Common myeloid progenitor, CD34-positive (primary cell): ENCODE measurements around the gene ALK.
"Not testable (repeated sequence)": the region's sequence is repeated elsewhere in the genome, so short reads cannot be mapped to it uniquely, and the experiment has no call there.

ENCODE experiments used
- CTCF ChIA-PET: fragments of 350-600 bp; sonication (Branson Sonifier 250); formaldehyde crosslinking; loops from one replicate; lab custom pipeline; 2021; ENCODE audit warnings: antibody characterized with exemption; lab: Charles Lee
- POLR2A ChIA-PET: fragments of 350-600 bp; sonication (Branson Sonifier 250); formaldehyde crosslinking; loops from one replicate; lab custom pipeline; 2021; ENCODE audit warnings: antibody characterized with exemption; lab: Charles Lee
- DNase-seq, 3 donors: peaks; one replicate each; pipeline versions ENCODE4 v3.0.0 to v3.0.0-alpha.2; 2013
- H3K27ac ChIP-seq, 2 experiments: 1 replicate in 1 of 2; 2 replicates in 1 of 2; pipeline ENCODE4 v1.7.0; 2013; ENCODE audit warnings: inconsistent platforms in 2 of 2, low read length in 2 of 2, mild to moderate bottlenecking in 2 of 2, low read depth in 1 of 2, moderate library complexity in 1 of 2; ENCODE audit not compliant: severe bottlenecking in 2 of 2, insufficient read depth in 1 of 2, poor library complexity in 1 of 2
- H3K27me3 ChIP-seq, 5 experiments: replicated peaks in 2 of 5; 1 replicate in 3 of 5; 2 replicates in 2 of 5; pipeline versions ENCODE4 v1.6.1 to v1.7.0; 2013; ENCODE audit warnings: low read length in 4 of 5, mild to moderate bottlenecking in 2 of 5, moderate library complexity in 2 of 5, inconsistent platforms in 1 of 5; ENCODE audit not compliant: insufficient read depth in 5 of 5, control insufficient read depth in 4 of 5
- H3K36me3 ChIP-seq, 4 experiments: 1 replicate in 2 of 4; 2 replicates in 2 of 4; pipeline versions ENCODE4 v1.6.1 to v1.7.0; 2013; ENCODE audit warnings: low read length in 3 of 4, control low read depth in 1 of 4, mild to moderate bottlenecking in 1 of 4; ENCODE audit not compliant: control insufficient read depth in 4 of 4, insufficient read depth in 4 of 4
- H3K4me1 ChIP-seq, 4 experiments: 1 replicate in 3 of 4; 2 replicates in 1 of 4; pipeline versions ENCODE4 v1.6.1 to v1.7.1; 2013; ENCODE audit warnings: low read length in 3 of 4, mild to moderate bottlenecking in 3 of 4, control low read depth in 1 of 4, inconsistent platforms in 1 of 4, moderate library complexity in 1 of 4; ENCODE audit not compliant: control insufficient read depth in 4 of 4, insufficient read depth in 4 of 4; ENCODE audit errors: control extremely low read depth in 1 of 4
- H3K4me3 ChIP-seq, 7 experiments: 1 replicate in 4 of 7; 2 replicates in 3 of 7; pipeline versions ENCODE4 v1.5.1 to v1.7.0; 2013; ENCODE audit warnings: mild to moderate bottlenecking in 7 of 7, low read length in 6 of 7, moderate library complexity in 6 of 7, inconsistent platforms in 2 of 7, low read depth in 2 of 7, control low read depth in 1 of 7; ENCODE audit not compliant: insufficient read depth in 4 of 7, control insufficient read depth in 1 of 7; ENCODE audit errors: extremely low read depth in 1 of 7
- H3K9me3 ChIP-seq, 5 experiments: 1 replicate in 4 of 5; 2 replicates in 1 of 5; pipeline versions ENCODE4 v1.6.1 to v1.7.1; 2013; ENCODE audit warnings: low read length in 4 of 5, mild to moderate bottlenecking in 2 of 5, inconsistent platforms in 1 of 5, low read depth in 1 of 5, moderate library complexity in 1 of 5; ENCODE audit not compliant: control insufficient read depth in 4 of 5, insufficient read depth in 2 of 5; ENCODE audit errors: control extremely low read depth in 1 of 5
- WGBS: methylation state at CpG from one replicate; pipeline ENCODE4 v1.1.5; 2013; ENCODE audit not compliant: insufficient coverage; 5-methylcytosine and 5-hydroxymethylcytosine counted together

Gene ALK

GRCh38 chr2:29834624-29835023 lies 86.8 kb downstream of the ALK start:
- Histone ChIP-seq H3K4me1 (no peaks in the 10 kb centered on the region), H3K27ac (no peak overlapping the region), H3K9me3 (peaks cover 0 to 10% (median 7%) of the 10 kb centered on the region in 5 experiments), H3K36me3 (no peaks in the 10 kb centered on the region), H3K4me3 (no peak overlapping the region), H3K27me3 (peaks cover 0 to 2% (median 0%) of the 10 kb centered on the region in 5 experiments)
- ChIA-PET CTCF (no interaction called here), POLR2A (no interaction called here)
- DNase-seq: no peak
- WGBS: 74% methylated on average over 2 of the region's 2 CpGs

DNA sequence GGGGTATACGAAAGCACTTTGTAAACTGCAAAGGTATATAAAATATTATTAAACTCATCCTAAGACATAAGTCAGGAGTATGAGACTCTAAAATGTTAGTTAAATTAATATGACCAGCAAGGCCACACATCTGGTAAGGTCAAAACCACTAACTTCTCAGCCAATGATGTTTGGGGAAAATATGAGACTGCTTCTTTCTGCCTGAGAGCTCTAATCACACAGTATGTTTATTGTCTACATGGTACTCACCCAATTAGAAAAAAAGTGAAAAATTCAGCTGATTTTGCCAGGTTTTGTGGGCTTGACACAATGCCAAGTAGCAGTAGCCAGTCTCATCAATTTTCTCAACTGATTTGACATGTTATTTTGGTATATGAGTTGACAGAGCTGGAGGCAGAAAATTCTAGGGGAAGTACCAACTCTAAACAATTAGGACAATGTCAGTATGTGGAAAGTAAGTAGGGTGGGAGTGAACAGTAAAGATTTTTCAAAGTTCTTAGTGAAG lies 87.3 kb downstream of the ALK start:
- Histone ChIP-seq H3K27ac (no peak overlapping the region), H3K9me3 (peaks cover 0 to 10% (median 7%) of the 10 kb centered on the region in 5 experiments), H3K4me3 (no peak overlapping the region), H3K4me1 (no peaks in the 10 kb centered on the region), H3K36me3 (no peaks in the 10 kb centered on the region), H3K27me3 (peaks cover 0 to 2% (median 0%) of the 10 kb centered on the region in 5 experiments)
- no CpG with 5 or more reads among the region's 1 CpG for WGBS
- ChIA-PET CTCF (interaction anchor here (1.4 kb wide), 1 partner anchor 538 kb away, joined by 3 read pairs; no protein-coding TSS in a partner anchor), POLR2A (no interaction called here)
- DNase-seq: no peak

GRCh38 chr2:29831560-29831959 lies 89.8 kb downstream of the ALK start:
- POLR2A ChIA-PET: no interaction called here
- Histone ChIP-seq H3K27me3 (peaks cover 0 to 2% (median 0%) of the 10 kb centered on the region in 5 experiments), H3K4me1 (no peaks in the 10 kb centered on the region), H3K36me3 (no peaks in the 10 kb centered on the region), H3K4me3 (no peak overlapping the region), H3K27ac (no peak overlapping the region), H3K9me3 (peaks cover 2 to 4% (median 2%) of the 10 kb centered on the region in 5 experiments)
- CTCF ChIA-PET: no interaction called here
- no peak for DNase-seq
- 100% methylated on average over 1 of the region's 2 CpGs for WGBS

GRCh38 chr2:29829841-29830240 lies 91.5 kb downstream of the ALK start:
- ChIA-PET CTCF (no interaction called here), POLR2A (no interaction called here)
- H3K9me3 ChIP-seq: peaks cover 0 to 2% (median 0%) of the 10 kb centered on the region in 5 experiments
- no peak for DNase-seq
- H3K27ac ChIP-seq: no peak overlapping the region
- H3K4me1 ChIP-seq: no peaks in the 10 kb centered on the region
- WGBS: no CpG with 5 or more reads among the region's 2 CpGs
- no peaks in the 10 kb centered on the region for H3K36me3 ChIP-seq
- H3K27me3 ChIP-seq: peaks cover 0 to 2% (median 0%) of the 10 kb centered on the region in 5 experiments
- no peak overlapping the region for H3K4me3 ChIP-seq

GRCh38 chr2:29824145-29824544 lies 97.2 kb downstream of the ALK start:
- H3K4me1 ChIP-seq, H3K4me3 ChIP-seq, POLR2A ChIA-PET, H3K27ac ChIP-seq, DNase-seq, H3K27me3 ChIP-seq, H3K9me3 ChIP-seq, CTCF ChIA-PET, H3K36me3 ChIP-seq: not testable (repeated sequence)
- WGBS: 63% methylated on average over 1 of the region's 1 CpG

GRCh38 chr2:29821591-29821990 lies 99.8 kb downstream of the ALK start:
- Histone ChIP-seq H3K4me1 (no peaks in the 10 kb centered on the region), H3K27ac (no peak overlapping the region), H3K4me3 (no peak overlapping the region), H3K27me3 (peaks cover 0 to 2% (median 0%) of the 10 kb centered on the region in 5 experiments), H3K36me3 (no peaks in the 10 kb centered on the region), H3K9me3 (no peaks in the 10 kb centered on the region)
- DNase-seq: no peak
- 94% methylated on average over 2 of the region's 2 CpGs for WGBS
- ChIA-PET POLR2A (no interaction called here), CTCF (interaction anchor here (1.7 kb wide), 1 partner anchor 20 kb away, joined by 3 read pairs; no protein-coding TSS in a partner anchor)

GRCh38 chr2:29819570-29819969 lies 101.8 kb downstream of the ALK start:
- no peaks in the 10 kb centered on the region for H3K9me3 ChIP-seq
- H3K36me3 ChIP-seq: no peaks in the 10 kb centered on the region
- CTCF ChIA-PET: no interaction called here
- no peaks in the 10 kb centered on the region for H3K4me1 ChIP-seq
- H3K27ac ChIP-seq: no peak overlapping the region
- peaks cover 0 to 2% (median 0%) of the 10 kb centered on the region in 5 experiments for H3K27me3 ChIP-seq
- H3K4me3 ChIP-seq: no peak overlapping the region
- DNase-seq: no peak
- POLR2A ChIA-PET: no interaction called here
